Endothelial cell (in vitro differentiated cells): Measurements from ENCODE around the gene USP3. TPM values are rescaled to one million over a fixed set of nuclear protein-coding genes. Genes with fewer than 3 reads are reported as not detected.

ENCODE experiments used
- DNase-seq: peaks from one replicate; pipeline ENCODE4 v3.0.0; 2021; ENCODE audit warnings: low spot score
- H3K27ac Mint-ChIP-seq: one replicate; pipeline ENCODE4 v1.8.0; 2021; ENCODE audit warnings: mixed read lengths, inconsistent platforms; ENCODE audit not compliant: unreplicated experiment
- H3K27me3 Mint-ChIP-seq: one replicate; pipeline ENCODE4 v1.8.0; 2021; ENCODE audit warnings: mild to moderate bottlenecking, moderate library complexity, mixed read lengths, inconsistent platforms; ENCODE audit not compliant: unreplicated experiment
- H3K36me3 Mint-ChIP-seq: one replicate; pipeline ENCODE4 v1.8.0; 2021; ENCODE audit warnings: mild to moderate bottlenecking, low read depth, mixed read lengths, inconsistent platforms; ENCODE audit not compliant: unreplicated experiment
- H3K4me1 Mint-ChIP-seq: one replicate; pipeline ENCODE4 v1.8.0; 2021; ENCODE audit warnings: mild to moderate bottlenecking, mixed read lengths, inconsistent platforms; ENCODE audit not compliant: unreplicated experiment
- H3K4me3 Mint-ChIP-seq: one replicate; pipeline ENCODE4 v1.8.0; 2021; ENCODE audit warnings: mild to moderate bottlenecking, mixed read lengths, inconsistent platforms; ENCODE audit not compliant: unreplicated experiment
- H3K9me3 Mint-ChIP-seq: one replicate; pipeline ENCODE4 v1.8.0; 2021; ENCODE audit warnings: mixed read lengths, inconsistent platforms; ENCODE audit not compliant: unreplicated experiment
- CTCF ChIP-seq: fragments of 200-600 bp; sonication (generic); IDR thresholded peaks from one replicate; pipeline ENCODE4 v1.5.0; 2021; ENCODE audit warnings: antibody characterized with exemption; ENCODE audit not compliant: unreplicated experiment
- total RNA-seq: library from RNA; stranded (reverse); fragmentation: NEBNext Ultra II Directional; extraction: Animal tissue kit (Norgen Biotek cat#: 25700); gene quantifications from one replicate; pipeline ENCODE4 v1.2.1, GENCODE V29; 2021; ENCODE audit not compliant: unreplicated experiment

USP3 gene
- total RNA-seq, 1 donor from 2014 or later = 33.5 TPM

GRCh38 chr15:63554337-63554927, 50.0 kb downstream of the USP3 start:
- Mint-ChIP-seq H3K27me3 (peaks cover 2% of the 10 kb centered on the region), H3K27ac (no peak overlapping the region), H3K4me1 (peaks cover 7% of the 10 kb centered on the region), H3K4me3 (no peak overlapping the region), H3K36me3 (peaks cover 7% of the 10 kb centered on the region), H3K9me3 (no peaks in the 10 kb centered on the region)
- DNase-seq = no peak
- no peak for TF ChIP-seq CTCF

- DNase-seq = no peak
- H3K4me1 Mint-ChIP-seq = peaks cover 8% of the 10 kb centered on the region
- H3K4me3 Mint-ChIP-seq = no peak overlapping the region
- no peaks in the 10 kb centered on the region for H3K9me3 Mint-ChIP-seq
- H3K27ac Mint-ChIP-seq = no peak overlapping the region
- peaks cover 9% of the 10 kb centered on the region for H3K36me3 Mint-ChIP-seq
- TF ChIP-seq CTCF = no peak
- H3K27me3 Mint-ChIP-seq = peaks cover 2% of the 10 kb centered on the region
Measured at GRCh38 chr15:63555507-63555906, 51.1 kb downstream of the USP3 start.

- no peak overlapping the region for H3K4me3 Mint-ChIP-seq
- H3K27ac Mint-ChIP-seq = no peak overlapping the region
- no peaks in the 10 kb centered on the region for H3K9me3 Mint-ChIP-seq
- peaks cover 8% of the 10 kb centered on the region for H3K4me1 Mint-ChIP-seq
- no peak for TF ChIP-seq CTCF
- no peak for DNase-seq
- H3K27me3 Mint-ChIP-seq = peaks cover 2% of the 10 kb centered on the region
- peaks cover 14% of the 10 kb centered on the region for H3K36me3 Mint-ChIP-seq
Measured at GRCh38 chr15:63556246-63556645, 51.9 kb downstream of the USP3 start.

- no peak overlapping the region for H3K4me3 Mint-ChIP-seq
- no peaks in the 10 kb centered on the region for H3K9me3 Mint-ChIP-seq
Measured at GRCh38 chr15:63556736-63557135, 52.3 kb downstream of the USP3 start.

More at GRCh38 chr15:63556736-63557135, 52.3 kb downstream of the USP3 start:
- DNase-seq = no peak
- peaks cover 8% of the 10 kb centered on the region for H3K4me1 Mint-ChIP-seq
- H3K27me3 Mint-ChIP-seq = peaks cover 2% of the 10 kb centered on the region
- TF ChIP-seq CTCF = no peak
- no peak overlapping the region for H3K27ac Mint-ChIP-seq
- peaks cover 14% of the 10 kb centered on the region for H3K36me3 Mint-ChIP-seq
